ENCODE results near the gene OSBPL10.

GRCh38 chr3:31882895-31883294, 98.2 kb downstream of the OSBPL10 start:
- TF ChIP-seq HDAC2 (IDR thresholded peaks at IDR 0.05) (no peak), RAD21 (conservative IDR thresholded peaks at IDR 0.05 in 1 of 2, IDR thresholded peaks at IDR 0.05 in 1 of 2) (no peak), GATA3 (IDR thresholded peaks at IDR 0.05; ENCODE audit: borderline replicate concordance) (no peak), POLR2A (IDR thresholded peaks at IDR 0.05; ENCODE audit: low read length) (no peak), MAFK (IDR thresholded peaks at IDR 0.05; ENCODE audit: partially characterized antibody) (no peak), SMC3 (IDR thresholded peaks at IDR 0.05) (no peak), CBX8 (IDR thresholded peaks at IDR 0.05) (no peak), MYC (IDR thresholded peaks at IDR 0.05; ENCODE audit: borderline replicate concordance, low read length) (no peak), REST (IDR thresholded peaks at IDR 0.05) (no peak), CTCF (IDR thresholded peaks at IDR 0.05) (no peak), SREBF2 (IDR thresholded peaks at IDR 0.05) (no peak), MAZ (IDR thresholded peaks at IDR 0.05; ENCODE audit: borderline replicate concordance, low read depth, low read length) (no peak)

Measured in A549 (cell line).